ENCODE results near the gene ST8SIA2. TPM values are rescaled to one million over a fixed set of nuclear protein-coding genes. Genes with fewer than 3 reads are reported as not detected.

Gene ST8SIA2
- total and polyA plus RNA-seq, 2 donors (not counting 1 experiment from before 2014, with no cell fraction given) = under 0.01 TPM; not detected in 1

DNA sequence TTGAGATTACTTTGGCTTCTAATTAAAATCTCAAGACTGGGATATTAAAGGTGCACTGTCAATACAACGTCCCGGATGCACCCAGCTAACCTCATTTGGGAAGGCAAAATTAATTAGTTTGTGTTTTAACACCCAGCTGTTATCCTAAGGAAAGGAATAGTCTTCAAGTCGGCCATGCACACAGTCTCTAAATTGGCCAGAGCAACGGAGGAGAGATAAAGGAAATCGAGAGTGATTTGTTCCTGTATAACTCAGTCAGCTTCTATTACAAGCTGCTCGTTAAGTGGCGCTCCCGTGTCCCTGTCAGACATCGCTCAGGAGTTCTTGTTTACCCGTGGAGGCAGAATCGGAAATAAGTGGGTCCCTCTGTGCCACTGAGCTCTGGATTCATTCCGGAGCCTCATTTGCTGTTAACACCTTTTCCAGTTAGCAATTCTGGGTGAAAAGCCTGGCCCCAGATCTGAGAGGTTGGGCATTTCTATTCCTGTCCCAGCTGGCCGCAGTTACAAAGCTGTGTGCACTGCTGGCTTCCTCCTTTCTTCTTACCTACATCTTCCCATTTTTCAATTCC is 63.9 kb downstream of the ST8SIA2 start:
- Histone ChIP-seq H3K4me2 (ENCODE audit: extremely low read depth, insufficient read depth, low read length) (no peak overlapping the region), H3K27ac (ENCODE audit: insufficient read depth, low read length) (no peak overlapping the region), H3K9me3 (ENCODE audit: control insufficient read depth, insufficient read depth, low read depth, low read length) (no peaks in the 10 kb centered on the region), H3K79me2 (ENCODE audit: control insufficient read depth, insufficient read depth, low read length) (no peaks in the 10 kb centered on the region), H3K4me1 (ENCODE audit: control insufficient read depth, extremely low read depth, insufficient read depth, low read length) (no peaks in the 10 kb centered on the region), H4K20me1 (ENCODE audit: control insufficient read depth, extremely low read depth, insufficient read depth, low read length) (no peaks in the 10 kb centered on the region), H3K36me3 (ENCODE audit: control insufficient read depth, insufficient read depth, low read length) (no peaks in the 10 kb centered on the region), H2AFZ (ENCODE audit: low read length) (no peak overlapping the region), H3K4me3 (replicated peaks in 1 of 4; ENCODE audit: control extremely low read depth in 1 of 4, insufficient read depth in 1 of 4, low read depth in 3 of 4, low read length in 4 of 4) (no peak overlapping the region), H3K27me3 (ENCODE audit: control insufficient read depth, insufficient read depth, low read length) (no peaks in the 10 kb centered on the region), H3K9ac (ENCODE audit: insufficient read depth, low read length) (no peak overlapping the region)
- DNase-seq (ENCODE audit: low read depth in 2 of 2) = no peak
- no peak for TF ChIP-seq EZH2 (IDR thresholded peaks at IDR 0.05; ENCODE audit: low read length, missing control alignments)
- TF ChIP-seq, protein P1, sequence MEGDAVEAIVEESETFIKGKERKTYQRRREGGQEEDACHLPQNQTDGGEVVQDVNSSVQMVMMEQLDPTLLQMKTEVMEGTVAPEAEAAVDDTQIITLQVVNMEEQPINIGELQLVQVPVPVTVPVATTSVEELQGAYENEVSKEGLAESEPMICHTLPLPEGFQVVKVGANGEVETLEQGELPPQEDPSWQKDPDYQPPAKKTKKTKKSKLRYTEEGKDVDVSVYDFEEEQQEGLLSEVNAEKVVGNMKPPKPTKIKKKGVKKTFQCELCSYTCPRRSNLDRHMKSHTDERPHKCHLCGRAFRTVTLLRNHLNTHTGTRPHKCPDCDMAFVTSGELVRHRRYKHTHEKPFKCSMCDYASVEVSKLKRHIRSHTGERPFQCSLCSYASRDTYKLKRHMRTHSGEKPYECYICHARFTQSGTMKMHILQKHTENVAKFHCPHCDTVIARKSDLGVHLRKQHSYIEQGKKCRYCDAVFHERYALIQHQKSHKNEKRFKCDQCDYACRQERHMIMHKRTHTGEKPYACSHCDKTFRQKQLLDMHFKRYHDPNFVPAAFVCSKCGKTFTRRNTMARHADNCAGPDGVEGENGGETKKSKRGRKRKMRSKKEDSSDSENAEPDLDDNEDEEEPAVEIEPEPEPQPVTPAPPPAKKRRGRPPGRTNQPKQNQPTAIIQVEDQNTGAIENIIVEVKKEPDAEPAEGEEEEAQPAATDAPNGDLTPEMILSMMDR (conservative IDR thresholded peaks at IDR 0.05 in 1 of 2, IDR thresholded peaks at IDR 0.05 in 1 of 2; ENCODE audit: low read depth in 1 of 2, low read length in 2 of 2) = no peak

DNA sequence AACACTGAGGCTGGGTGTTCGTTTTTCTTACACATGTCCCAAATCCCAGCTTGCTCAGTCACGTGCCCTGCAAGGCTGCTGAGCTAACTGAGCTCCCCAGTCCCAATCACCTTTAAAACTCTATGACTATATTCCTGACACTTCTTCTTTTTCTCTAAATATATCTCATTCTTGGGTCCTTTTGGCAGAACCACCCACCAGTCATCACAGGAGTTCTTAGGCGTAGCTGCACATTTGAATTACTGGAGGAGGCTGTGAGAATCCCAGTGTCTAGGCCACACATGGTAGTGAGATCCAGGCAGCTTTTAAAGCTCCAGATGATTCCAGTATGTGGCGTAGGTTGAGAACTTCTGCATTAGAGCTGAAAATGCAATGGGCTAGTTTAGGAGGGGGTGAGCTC is 66.3 kb downstream of the ST8SIA2 start:
- H3K27ac ChIP-seq (ENCODE audit: insufficient read depth, low read length) = no peak overlapping the region
- H3K4me2 ChIP-seq (ENCODE audit: extremely low read depth, insufficient read depth, low read length) = no peak overlapping the region
- H3K36me3 ChIP-seq (ENCODE audit: control insufficient read depth, insufficient read depth, low read length) = no peaks in the 10 kb centered on the region
- no peak for DNase-seq (ENCODE audit: low read depth in 2 of 2)
- no peak overlapping the region for H3K4me3 ChIP-seq (replicated peaks in 1 of 4; ENCODE audit: control extremely low read depth in 1 of 4, insufficient read depth in 1 of 4, low read depth in 3 of 4, low read length in 4 of 4)
- H3K4me1 ChIP-seq (ENCODE audit: control insufficient read depth, extremely low read depth, insufficient read depth, low read length) = no peaks in the 10 kb centered on the region
- no peaks in the 10 kb centered on the region for H3K27me3 ChIP-seq (ENCODE audit: control insufficient read depth, insufficient read depth, low read length)
- no peaks in the 10 kb centered on the region for H4K20me1 ChIP-seq (ENCODE audit: control insufficient read depth, extremely low read depth, insufficient read depth, low read length)
- no peak overlapping the region for H2AFZ ChIP-seq (ENCODE audit: low read length)
- H3K9me3 ChIP-seq (ENCODE audit: control insufficient read depth, insufficient read depth, low read depth, low read length) = no peaks in the 10 kb centered on the region
- no peaks in the 10 kb centered on the region for H3K79me2 ChIP-seq (ENCODE audit: control insufficient read depth, insufficient read depth, low read length)
- H3K9ac ChIP-seq (ENCODE audit: insufficient read depth, low read length) = no peak overlapping the region
- TF ChIP-seq, protein P1 (conservative IDR thresholded peaks at IDR 0.05 in 1 of 2, IDR thresholded peaks at IDR 0.05 in 1 of 2; ENCODE audit: low read depth in 1 of 2, low read length in 2 of 2) = no peak
- TF ChIP-seq EZH2 (IDR thresholded peaks at IDR 0.05; ENCODE audit: low read length, missing control alignments) = no peak

DNA sequence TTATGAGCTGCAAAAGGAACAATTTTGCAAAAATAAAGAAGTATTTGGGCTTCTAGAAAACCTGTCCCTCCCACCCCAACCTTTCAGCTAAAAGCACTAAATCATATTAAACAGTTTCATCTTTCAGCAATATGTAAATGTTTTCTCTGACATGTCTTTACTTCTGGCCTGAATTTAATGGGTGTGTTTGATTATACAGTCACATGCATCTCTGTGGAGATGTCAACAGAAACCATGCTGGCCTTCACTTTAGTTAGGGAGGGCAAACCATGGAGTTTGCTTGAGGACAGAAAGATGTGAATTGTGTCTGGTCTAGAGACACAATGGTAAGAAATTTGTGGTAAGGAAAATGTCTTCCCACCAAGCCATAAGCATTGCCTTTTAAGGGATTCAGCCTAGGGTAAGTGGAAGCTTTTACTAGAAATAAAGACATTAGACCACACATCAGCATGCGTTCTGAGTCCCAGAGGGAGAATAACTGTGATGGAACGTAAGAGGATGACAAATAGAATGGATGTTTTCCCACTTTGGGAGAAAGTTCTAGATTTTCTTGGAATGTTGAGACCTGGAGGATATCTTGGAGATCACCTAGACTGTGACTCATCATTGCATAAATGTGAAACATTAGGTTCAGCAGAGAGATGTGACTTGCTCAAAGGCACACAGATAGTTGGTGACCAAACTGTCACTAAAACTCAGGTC is 68.9 kb downstream of the ST8SIA2 start:
- Histone ChIP-seq H2AFZ (ENCODE audit: low read length) (no peak overlapping the region), H3K79me2 (ENCODE audit: control insufficient read depth, insufficient read depth, low read length) (no peaks in the 10 kb centered on the region), H3K4me1 (ENCODE audit: control insufficient read depth, extremely low read depth, insufficient read depth, low read length) (no peaks in the 10 kb centered on the region), H3K27me3 (ENCODE audit: control insufficient read depth, insufficient read depth, low read length) (no peaks in the 10 kb centered on the region), H3K4me2 (ENCODE audit: extremely low read depth, insufficient read depth, low read length) (no peak overlapping the region), H3K4me3 (replicated peaks in 1 of 4; ENCODE audit: control extremely low read depth in 1 of 4, insufficient read depth in 1 of 4, low read depth in 3 of 4, low read length in 4 of 4) (no peak overlapping the region), H3K27ac (ENCODE audit: insufficient read depth, low read length) (no peak overlapping the region), H3K9me3 (ENCODE audit: control insufficient read depth, insufficient read depth, low read depth, low read length) (no peaks in the 10 kb centered on the region), H3K9ac (ENCODE audit: insufficient read depth, low read length) (no peak overlapping the region), H3K36me3 (ENCODE audit: control insufficient read depth, insufficient read depth, low read length) (no peaks in the 10 kb centered on the region), H4K20me1 (ENCODE audit: control insufficient read depth, extremely low read depth, insufficient read depth, low read length) (no peaks in the 10 kb centered on the region)
- peak in 1 of 2 donors; percentile 43 for DNase-seq (ENCODE audit: low read depth in 2 of 2)
- TF ChIP-seq, protein P1 (conservative IDR thresholded peaks at IDR 0.05 in 1 of 2, IDR thresholded peaks at IDR 0.05 in 1 of 2; ENCODE audit: low read depth in 1 of 2, low read length in 2 of 2) = no peak
- no peak for TF ChIP-seq EZH2 (IDR thresholded peaks at IDR 0.05; ENCODE audit: low read length, missing control alignments)

Measured in fibroblast of lung (primary cell).